ENCODE results near the gene PITPNM3.

PITPNM3 gene

GRCh38 chr17:6435968-6436367, 120.4 kb downstream of the PITPNM3 start:
- peak; percentile 56 for DNase-seq

- DNase-seq: no peak
Observed at GRCh38 chr17:6435051-6435450, 121.3 kb downstream of the PITPNM3 start, which contains the start of gene AIPL1. AIPL1 (minus strand) TSS chr17:6435121; CDS start chr17:6435104, 17 bp downstream.

GRCh38 chr17:6430769-6431168, 125.6 kb downstream of the PITPNM3 start:
- no peak for DNase-seq

GRCh38 chr17:6429266-6429665, 127.1 kb downstream of the PITPNM3 start:
- DNase-seq: no peak

GRCh38 chr17:6428207-6428965, 128.0 kb downstream of the PITPNM3 start:
- no peak for DNase-seq

- DNase-seq: no peak
Observed at GRCh38 chr17:6427279-6427781, 129.0 kb downstream of the PITPNM3 start.

- no peak for DNase-seq
Observed at GRCh38 chr17:6426356-6427101, 129.8 kb downstream of the PITPNM3 start.

- no peak for DNase-seq
Observed at GRCh38 chr17:6425407-6425806, 130.9 kb downstream of the PITPNM3 start.

- no peak for DNase-seq
Observed at GRCh38 chr17:6423931-6424330, 132.4 kb downstream of the PITPNM3 start.

- no peak for DNase-seq
Observed at GRCh38 chr17:6422654-6423241, 133.6 kb downstream of the PITPNM3 start.

GRCh38 chr17:6421700-6422604, 134.4 kb downstream of the PITPNM3 start:
- DNase-seq: peak; percentile 62

- no peak for DNase-seq
Observed at GRCh38 chr17:6420173-6420641, 136.1 kb downstream of the PITPNM3 start.

GRCh38 chr17:6415616-6416015, 140.7 kb downstream of the PITPNM3 start:
- DNase-seq: no peak

- peak; percentile 60 for DNase-seq
Observed at GRCh38 chr17:6413065-6413464, 143.3 kb downstream of the PITPNM3 start.

GRCh38 chr17:6408735-6409134, 147.6 kb downstream of the PITPNM3 start:
- DNase-seq: no peak

GRCh38 chr17:6408276-6408675, 148.1 kb downstream of the PITPNM3 start:
- no peak for DNase-seq

- no peak for DNase-seq
Observed at GRCh38 chr17:6402258-6402657, 154.1 kb downstream of the PITPNM3 start.
